HG02588 (cell line): ENCODE results near the gene TNIP2.
A peak's percentile ranks its signal among the peaks of the same experiment; 100 is the strongest.

Source experiments
- ATAC-seq: cut with Tn5 transposase; IDR thresholded peaks from one replicate; pipeline ENCODE4 v1.9.1; 2021; ENCODE audit warnings: mild to moderate bottlenecking, moderate library complexity; ENCODE audit not compliant: unreplicated experiment

TNIP2 gene

DNA sequence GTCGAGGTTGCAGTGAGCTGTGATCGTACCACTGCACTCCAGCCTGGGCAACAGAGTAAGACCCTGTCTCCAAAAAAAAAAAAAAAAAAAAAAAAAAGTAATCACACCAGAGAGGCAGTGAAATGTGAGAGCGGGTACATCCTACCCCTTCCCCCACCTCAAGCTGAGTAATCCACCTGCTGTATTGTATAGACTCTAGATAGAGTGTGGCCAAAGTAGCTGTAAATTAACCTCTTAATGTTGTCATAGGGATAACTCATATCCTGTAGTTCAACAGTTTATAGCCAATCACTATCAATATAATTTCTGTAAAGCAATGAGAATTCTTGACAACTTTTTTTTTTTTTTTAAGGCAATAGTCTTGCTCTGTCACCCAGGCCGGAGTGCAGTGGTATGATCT is 30.8 kb downstream of the TNIP2 start:
- ATAC-seq, result no peak

DNA sequence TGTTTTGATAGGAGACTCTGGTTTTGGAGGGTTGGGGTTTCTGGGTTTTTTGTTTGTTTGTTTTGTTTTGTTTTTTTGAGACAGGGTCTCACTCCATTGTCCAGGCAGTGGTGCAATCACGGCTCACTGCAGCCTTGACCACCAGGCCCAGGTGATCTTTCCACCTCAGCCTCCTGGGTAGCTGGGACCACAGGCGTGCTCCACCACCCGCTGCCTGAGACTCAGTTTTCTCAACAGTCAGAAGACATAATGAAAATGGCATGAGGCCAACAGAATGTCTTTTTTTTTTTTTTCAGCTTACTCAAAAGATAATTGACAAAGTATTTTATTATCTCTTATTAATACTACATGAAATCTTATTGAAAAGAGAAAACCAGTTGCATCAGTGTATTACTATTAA is 32.4 kb downstream of the TNIP2 start:
- no peak for ATAC-seq

DNA sequence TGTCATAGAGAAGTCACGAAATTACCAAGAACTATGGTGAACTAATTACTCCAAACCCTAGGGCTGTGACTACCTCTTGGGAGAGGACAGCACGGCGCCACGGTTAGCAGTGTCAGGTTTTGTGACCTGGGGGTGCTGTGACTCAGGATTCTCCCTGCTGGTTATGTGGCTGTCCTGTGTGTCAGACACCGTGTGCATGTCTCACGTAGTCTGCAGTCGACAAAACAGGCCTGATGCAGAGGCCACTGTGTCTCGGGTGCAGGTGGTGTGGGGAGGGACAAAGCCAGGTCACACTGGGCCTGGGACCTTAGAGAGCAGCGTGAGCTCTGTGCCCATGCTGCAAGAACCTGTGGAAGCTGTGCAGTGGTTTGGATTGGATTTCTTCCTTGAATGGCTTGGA is 34.1 kb downstream of the TNIP2 start:
- no peak for ATAC-seq

DNA sequence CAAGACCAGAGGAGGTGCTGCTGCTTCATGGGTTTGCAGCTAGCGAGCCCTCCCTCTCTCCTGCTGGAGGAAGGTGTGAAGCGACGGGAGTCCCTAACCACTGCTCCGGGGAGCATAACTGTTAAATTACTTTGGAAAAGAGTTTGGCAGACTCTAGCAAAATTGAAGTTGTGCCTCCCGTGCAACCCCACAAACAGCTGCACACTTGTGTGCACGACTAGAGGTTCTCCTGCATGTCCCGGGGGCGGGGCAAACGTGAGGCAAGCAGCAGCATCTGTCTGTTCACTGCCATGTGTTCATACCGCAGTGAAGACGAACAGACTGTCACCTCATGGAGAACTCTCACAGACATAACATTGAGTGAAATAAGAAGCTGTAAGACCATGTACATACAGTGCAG is 34.5 kb downstream of the TNIP2 start:
- no peak for ATAC-seq

DNA sequence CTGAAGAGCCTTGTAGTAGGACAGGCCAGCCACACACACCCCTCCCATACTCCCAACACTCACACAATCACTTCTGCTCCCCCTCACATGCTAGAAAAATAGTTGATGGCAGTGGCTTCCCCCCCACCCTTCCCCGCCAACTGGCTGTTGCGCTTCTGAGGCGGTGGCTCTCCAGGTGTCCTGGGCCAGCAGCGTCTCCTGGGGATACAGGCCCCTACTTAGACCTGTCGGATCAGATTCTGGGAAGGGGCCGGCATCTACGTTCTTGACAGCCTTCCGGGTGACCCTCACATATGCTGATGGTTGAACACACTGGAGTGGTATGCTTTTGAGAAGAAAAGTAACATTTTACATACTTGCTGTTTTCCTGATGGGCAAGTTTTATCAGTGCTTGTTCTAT is 39.9 kb downstream of the TNIP2 start:
- no peak for ATAC-seq

DNA sequence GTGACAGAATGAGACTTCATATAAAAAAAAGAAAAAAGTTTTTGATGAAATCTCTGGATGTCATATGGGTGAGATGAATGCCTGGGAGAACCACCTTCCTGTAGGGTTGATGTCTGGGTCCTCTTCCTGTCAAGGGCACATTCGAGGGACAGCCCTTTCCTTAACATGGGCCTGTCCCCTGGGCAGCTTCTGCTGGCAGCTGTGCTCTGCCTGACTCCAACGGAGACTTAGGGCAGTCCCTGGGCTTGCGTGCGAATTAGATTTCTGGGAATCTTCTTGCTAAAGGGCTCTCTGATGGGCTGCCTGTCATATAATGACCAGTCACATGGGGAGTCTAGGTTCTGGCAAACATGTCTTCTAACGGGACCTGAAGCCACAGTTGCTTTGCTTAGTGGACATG is 40.7 kb downstream of the TNIP2 start:
- ATAC-seq, result no peak

DNA sequence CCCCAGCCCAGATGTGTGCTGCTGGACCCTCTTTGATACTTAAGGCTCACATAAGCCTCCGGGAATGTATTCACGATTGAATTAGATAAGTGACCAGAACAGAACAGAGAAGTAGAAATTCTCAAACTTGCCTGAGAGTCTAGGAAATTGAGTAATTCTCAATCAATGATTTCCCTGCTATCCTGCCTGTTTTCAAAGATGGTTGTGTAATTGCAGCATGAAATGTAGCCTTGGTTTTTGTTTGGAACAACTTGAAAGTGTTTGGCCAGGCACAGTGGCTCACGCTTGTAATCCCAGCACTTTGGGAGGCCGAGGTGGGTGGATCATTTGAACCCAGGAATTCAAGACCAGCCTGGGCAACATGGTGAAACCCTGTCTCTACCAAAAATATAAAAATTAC is 41.2 kb downstream of the TNIP2 start:
- no peak for ATAC-seq

DNA sequence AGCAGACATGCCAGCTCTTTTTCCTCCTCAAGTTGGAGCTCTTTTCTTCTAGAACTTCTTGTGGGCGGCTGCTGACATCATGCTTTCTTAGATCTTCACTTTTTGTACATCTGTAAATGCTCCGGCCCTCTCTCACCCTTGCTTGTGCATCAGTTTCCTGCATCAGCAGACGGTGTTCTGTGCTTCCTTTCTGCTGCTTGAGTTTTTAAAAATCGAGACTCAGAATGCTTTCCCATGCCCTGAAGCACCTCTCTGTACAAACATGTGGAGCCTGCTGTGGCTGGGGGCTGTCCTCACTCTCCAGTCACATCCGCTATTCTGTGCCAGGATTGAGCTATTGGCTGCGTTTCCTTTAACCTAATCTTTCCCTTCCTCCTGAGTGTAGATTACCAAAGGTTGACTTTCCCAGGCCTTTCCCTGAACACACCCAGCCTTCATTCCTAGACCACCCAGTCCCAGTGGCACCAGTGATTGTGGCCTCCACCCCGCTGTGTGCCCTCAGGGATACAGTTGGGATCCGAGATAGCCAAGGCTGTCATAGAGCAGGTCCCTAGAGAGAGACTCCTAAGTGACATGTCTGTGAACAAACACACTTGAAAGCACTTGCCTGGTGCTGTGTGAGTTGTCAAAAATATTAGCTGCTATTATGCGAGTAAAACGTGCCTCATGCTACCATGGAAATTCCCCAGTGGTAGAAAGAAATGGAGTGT is 41.9 kb downstream of the TNIP2 start:
- no peak for ATAC-seq

DNA sequence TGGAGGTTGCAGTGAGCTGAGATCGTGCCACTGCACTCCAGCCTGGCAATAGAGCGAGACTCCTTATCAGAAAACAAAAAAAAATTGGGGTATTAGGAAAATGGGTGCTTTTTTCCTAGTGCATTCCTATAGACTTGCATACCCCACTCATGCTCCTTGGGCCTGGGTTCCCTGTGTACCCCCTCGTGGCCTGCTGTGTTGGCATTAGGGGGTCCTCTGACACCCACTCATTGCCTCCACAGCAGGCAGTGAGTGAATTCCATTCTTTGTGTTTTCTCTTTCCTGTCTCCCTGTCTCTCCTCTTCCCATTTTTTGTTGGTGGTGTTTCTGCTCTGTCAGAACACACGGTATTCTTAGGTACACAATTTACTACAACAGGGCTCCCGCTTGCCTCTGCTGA is 42.8 kb downstream of the TNIP2 start:
- ATAC-seq, result no peak

DNA sequence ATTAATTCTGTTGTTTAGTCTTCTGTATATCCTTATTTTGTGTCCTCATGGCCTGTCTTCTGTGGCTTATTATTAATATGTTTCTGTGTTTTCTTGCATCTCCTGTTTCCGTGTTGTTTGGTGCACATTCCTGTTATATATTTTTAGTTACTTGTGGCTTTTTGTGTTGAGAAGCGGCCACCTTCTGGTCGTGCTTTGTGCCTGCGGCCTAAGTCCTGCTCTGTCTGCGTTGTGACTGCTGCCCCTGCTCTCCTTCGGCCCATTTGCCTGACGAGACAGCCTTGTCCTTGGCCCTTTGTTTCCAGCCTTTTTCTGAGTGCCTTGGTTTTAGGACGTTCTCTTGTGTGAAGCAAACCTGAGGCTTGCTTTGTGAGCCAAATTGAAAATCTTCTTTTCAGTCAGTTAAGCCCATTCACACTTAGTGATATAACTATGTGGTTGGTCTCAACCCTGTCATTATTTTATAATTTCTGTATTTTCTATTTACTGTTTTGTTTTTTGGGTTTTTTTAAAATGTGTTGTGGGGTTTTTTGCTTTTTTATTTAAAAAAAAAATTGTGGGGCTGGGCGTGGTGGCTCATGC is 43.8 kb downstream of the TNIP2 start:
- ATAC-seq, result no peak

DNA sequence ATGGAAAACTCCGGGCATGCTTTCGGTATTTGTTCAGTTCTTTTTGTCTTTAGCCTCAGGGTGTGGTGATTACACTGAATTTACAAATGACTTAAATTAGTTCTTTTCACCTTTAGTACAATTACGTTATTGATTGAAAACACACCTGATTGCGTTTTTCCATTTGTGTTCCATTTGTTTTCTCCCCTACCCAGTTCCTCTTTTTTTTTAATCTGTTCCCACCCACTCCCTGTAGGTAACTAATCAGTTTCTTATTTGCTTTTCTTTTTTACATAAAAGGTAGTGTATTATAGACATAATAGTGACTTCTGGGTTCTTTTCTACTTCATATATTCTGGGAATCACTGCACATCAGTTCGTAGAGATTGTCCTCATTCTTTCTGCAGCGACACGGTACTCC is 53.4 kb downstream of the TNIP2 start:
- ATAC-seq, result no peak

DNA sequence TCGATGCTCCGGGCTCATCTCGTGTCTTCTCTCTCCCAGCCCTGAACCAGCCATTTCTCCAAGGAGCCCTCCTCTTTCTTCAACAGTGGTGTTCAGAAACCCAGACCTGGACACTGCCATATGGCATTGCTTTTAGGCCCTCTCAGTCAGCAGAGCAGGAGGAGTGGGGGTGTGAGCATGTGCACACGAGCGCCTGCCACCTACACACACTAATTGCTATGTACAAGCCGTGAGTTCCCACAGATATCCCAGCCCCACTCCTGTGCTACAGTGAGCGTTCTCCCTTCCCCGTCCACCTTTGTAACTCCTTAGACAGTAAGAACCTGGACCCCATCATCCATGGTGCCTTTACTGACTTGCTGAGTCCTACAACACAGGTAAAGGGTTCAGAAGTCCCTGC is 53.8 kb downstream of the TNIP2 start:
- ATAC-seq, result no peak

DNA sequence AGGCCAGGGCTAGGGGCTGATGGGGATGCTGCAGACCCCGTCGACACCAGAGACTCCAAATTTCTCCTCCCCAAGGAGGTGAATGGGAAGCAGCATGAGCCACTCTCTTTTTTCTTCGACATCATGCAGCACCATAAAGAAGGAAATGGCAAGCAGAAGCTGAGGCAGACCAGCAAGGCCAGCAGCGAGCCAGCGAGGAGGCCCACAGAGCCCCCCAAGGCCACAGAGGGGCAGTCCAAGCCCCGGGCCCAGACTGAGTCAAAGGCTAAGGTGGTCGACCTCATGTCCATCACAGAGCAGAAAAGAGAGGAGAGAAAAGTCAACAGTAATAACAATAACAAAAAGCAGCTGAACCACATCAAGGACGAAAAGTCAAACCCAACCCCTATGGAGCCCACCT is 56.1 kb downstream of the TNIP2 start:
- ATAC-seq, result no peak

DNA sequence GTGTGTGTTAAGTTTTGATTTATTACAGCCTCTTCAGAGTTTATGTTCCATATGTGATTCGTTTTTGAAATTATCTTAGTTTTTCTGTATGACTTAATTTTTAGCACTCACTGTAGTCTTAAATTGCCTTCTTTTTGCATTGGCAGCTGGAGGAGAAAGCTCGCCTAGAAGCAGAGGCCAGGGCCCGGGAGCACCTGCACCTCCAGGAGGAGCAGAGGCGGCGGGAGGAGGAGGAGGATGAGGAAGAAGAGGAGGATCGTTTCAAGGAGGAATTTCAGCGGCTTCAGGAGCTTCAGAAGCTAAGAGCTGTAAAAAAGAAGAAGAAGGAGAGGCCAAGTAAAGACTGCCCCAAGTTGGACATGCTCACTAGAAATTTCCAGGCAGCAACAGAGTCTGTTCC is 56.6 kb downstream of the TNIP2 start:
- ATAC-seq, result no peak

DNA sequence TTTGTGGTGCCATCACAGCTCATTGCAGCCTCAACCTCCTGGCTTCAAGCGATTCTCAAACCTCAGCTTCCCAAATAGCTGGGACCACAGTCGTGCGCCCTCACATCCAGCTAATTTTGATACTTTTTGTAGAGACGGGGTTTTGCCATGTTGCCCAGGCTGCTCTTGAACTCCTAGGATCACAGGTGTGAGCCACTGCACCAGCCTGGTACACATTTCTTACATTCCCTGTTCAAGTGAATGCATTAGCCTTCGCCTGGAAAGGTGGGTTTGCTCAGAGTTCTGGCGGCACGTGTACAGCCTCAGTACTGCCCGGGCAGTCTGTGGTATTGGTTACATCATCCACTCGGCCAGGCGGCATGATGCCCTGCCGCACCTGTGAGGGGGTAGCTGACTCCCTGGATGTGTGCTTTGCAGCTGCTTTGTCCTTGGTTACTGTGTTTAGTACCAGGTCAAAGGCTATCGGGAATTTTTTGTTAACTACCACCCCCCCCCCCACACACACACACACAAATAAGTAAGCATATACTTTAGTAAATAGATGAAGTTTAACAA is 57.1 kb downstream of the TNIP2 start:
- ATAC-seq, result no peak

DNA sequence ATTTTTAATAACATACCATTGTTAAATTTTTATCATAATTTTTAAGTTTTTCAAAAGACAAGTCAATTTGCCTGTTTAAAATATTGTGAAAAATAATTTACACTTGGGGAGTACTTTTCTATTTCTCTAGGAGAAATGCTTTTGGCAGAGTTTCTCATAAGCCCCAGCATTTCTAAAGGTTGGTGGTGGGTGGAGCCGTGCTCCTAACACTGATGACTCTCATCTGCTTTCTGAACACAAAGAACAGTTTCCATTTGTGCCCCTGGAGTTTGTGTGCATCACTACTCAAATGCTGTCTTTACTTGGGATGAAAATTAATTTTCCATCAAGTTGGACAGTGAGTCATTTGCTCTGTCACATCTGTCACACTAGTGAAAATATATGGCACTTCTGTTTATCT is 57.6 kb downstream of the TNIP2 start:
- no peak for ATAC-seq

DNA sequence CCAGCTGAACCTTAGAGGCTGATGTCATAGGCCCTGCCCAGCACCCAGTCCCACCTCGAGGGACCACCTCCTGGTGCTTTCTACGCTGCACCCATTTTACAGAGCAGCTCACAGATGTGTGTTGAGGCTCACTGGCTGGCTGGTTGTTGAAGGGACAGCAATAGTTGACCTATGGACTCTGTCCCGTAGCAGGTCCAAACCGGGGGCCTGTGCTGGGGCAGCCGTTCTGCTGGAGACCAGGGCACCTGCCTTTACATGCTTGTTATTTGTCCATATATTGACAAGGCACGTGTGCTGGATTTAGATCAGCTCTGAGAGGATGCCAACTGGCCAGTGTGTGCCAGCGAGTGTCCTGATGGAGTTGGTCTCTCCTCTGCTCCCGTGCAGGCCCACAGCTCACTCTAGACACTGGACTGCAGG is 58.1 kb downstream of the TNIP2 start:
- no peak for ATAC-seq

DNA sequence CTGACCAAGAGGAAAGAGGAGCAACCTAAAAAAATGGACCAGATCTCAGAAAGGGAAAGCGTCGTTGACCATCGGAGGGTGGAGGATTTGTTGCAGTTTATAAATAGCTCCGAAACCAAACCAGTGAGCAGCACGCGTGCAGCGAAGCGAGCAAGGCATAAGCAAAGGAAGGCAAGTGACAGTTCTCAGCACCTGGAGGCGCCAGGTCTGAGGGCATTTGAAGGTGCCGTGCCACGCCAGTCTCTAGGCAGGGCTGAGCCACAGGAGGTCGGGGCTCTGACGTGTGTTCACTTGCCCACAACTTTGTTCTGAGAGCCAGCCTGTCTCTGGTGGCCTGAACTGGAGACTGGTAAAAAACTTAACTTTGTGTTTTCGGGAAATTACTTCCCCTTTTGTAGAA is 59.7 kb downstream of the TNIP2 start:
- ATAC-seq, result peak; percentile 90

DNA sequence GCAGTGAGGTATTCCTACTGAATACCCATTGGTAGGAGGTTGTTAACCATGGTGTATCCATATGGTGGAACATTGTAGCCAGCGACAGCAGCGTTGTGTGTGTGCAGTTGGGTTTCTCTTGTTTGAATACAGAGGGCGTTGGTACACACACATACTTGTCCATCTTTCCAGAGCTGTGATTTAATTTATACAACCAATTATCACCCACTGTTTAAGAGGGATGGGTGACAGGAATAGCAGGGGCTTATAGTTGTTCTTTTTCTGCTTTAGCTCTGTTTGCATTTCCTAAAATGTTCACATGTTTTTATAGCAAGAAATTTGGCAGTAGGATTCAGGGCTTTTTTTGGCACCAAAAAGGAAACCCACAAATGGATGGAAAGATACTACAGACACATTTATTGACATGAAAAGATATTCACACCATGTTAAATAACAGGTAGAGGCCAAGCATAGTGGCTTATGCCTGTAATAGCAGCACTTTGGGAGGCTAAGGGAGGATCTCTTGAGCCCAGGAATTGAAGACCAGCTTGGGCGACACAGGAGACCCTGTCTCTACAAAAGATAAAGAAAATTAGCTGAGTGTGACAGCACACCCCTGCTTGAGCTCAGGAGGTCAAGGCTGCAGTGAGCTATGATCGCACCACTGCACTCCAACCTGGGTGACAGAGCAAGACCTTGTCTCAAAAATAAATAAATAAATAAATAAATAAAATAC is 60.6 kb downstream of the TNIP2 start:
- ATAC-seq, result no peak

DNA sequence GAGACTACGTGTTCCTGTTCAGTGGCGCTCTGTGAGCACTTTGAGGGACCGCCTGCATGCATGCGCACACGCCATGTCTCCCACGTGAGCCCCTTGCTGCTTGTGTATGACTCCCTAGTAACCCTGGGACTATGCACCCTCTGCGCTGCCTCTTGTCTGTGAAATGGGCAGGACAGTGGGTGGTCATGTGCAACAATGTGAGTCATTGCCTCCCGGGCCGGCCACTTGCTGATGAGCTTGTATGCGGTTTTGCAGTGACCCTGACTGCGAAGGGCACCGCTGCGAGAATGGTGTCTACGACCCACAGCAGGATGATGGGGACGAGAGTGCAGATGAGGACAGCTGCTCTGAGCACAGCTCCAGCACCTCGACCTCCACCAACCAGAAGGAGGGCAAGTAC is 61.4 kb downstream of the TNIP2 start:
- no peak for ATAC-seq

DNA sequence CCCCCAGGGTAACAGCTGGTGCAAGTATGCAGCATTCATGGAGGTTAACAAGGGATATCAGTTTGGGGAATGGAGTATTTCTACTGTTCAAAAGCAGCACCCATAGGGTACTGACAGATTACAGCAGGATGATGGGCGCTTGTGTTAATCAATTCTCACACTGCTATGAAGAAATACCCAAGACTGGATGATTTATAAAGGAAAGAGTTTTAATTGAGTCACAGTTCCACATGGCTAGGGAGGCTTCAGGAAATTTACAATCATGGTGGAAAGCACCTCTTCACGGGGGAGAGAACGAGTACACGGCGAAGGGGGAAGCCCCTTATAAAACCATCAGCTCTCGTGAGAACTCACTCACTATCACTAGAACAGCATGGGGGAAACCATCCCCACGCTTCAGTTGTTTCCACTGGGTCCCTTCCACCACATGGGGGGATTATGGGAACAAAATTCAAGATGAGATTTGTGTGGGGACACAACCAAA is 64.1 kb downstream of the TNIP2 start:
- ATAC-seq, result no peak
